ENCODE results near the gene ADIPOQ. TPM values are rescaled to one million over a fixed set of nuclear protein-coding genes. Genes with fewer than 3 reads are reported as not detected.

ADIPOQ gene
- total and polyA plus RNA-seq, 4 donors, result 0.02 TPM; not detected in 3

- no peak overlapping the region for H3K27ac ChIP-seq (ENCODE audit: low read depth in 1 of 2, low read length in 2 of 2)
- H3K9me3 ChIP-seq (ENCODE audit: control insufficient read depth in 4 of 4, low read length in 3 of 4), result no peaks in the 10 kb centered on the region
- no peak overlapping the region for H3K4me3 ChIP-seq (ENCODE audit: low read depth in 1 of 3, low read length in 3 of 3)
- no peak overlapping the region for H3K9ac ChIP-seq (ENCODE audit: low read depth in 1 of 2, low read length in 2 of 2)
- WGBS, result 92% methylated on average over 1 of the region's 1 CpG
- no peaks in the 10 kb centered on the region for H3K27me3 ChIP-seq (ENCODE audit: control insufficient read depth in 4 of 4, insufficient read depth in 4 of 4, low read length in 3 of 4)
- no peaks in the 10 kb centered on the region for H3K4me1 ChIP-seq (ENCODE audit: control insufficient read depth in 4 of 4, insufficient read depth in 4 of 4, low read length in 3 of 4)
- TF ChIP-seq REST (IDR thresholded peaks at IDR 0.05), result no peak
- no peak for TF ChIP-seq HNF4A (conservative IDR thresholded peaks at IDR 0.05)
- TF ChIP-seq YY1 (IDR thresholded peaks at IDR 0.05), result no peak
- TF ChIP-seq FOXA2 (IDR thresholded peaks at IDR 0.05), result no peak
- no peak for TF ChIP-seq FOXA1 (IDR thresholded peaks at IDR 0.05)
- no peak for TF ChIP-seq JUND (IDR thresholded peaks at IDR 0.05)
- no peak for TF ChIP-seq RAD21 (IDR thresholded peaks at IDR 0.05)
- no peak for TF ChIP-seq GABPA (IDR thresholded peaks at IDR 0.05 in 1 of 2, conservative IDR thresholded peaks at IDR 0.05 in 1 of 2)
- TF ChIP-seq MAX (IDR thresholded peaks at IDR 0.05), result no peak
- TF ChIP-seq EGR1 (IDR thresholded peaks at IDR 0.05; ENCODE audit: low read depth in 2 of 2), result no peak
- no peak for TF ChIP-seq RXRA (IDR thresholded peaks at IDR 0.05)
- TF ChIP-seq NR2F2 (IDR thresholded peaks at IDR 0.05), result no peak
- TF ChIP-seq CTCF (IDR thresholded peaks at IDR 0.05; ENCODE audit: low read depth, low read length, missing input control), result no peak
- H3K36me3 ChIP-seq (ENCODE audit: control insufficient read depth in 4 of 4, insufficient read depth in 3 of 4, low read depth in 1 of 4, low read length in 3 of 4), result no peaks in the 10 kb centered on the region
- DNase-seq (ENCODE audit: low spot score), result no peak
Observed at GRCh38 chr3:186815435-186815834, 27.1 kb upstream of the ADIPOQ start.

GRCh38 chr3:186818516-186818915, 24.0 kb upstream of the ADIPOQ start:
- no peaks in the 10 kb centered on the region for H3K27me3 ChIP-seq (ENCODE audit: control insufficient read depth in 4 of 4, insufficient read depth in 4 of 4, low read length in 3 of 4)
- no peaks in the 10 kb centered on the region for H3K36me3 ChIP-seq (ENCODE audit: control insufficient read depth in 4 of 4, insufficient read depth in 3 of 4, low read depth in 1 of 4, low read length in 3 of 4)
- no peak for TF ChIP-seq MAX (IDR thresholded peaks at IDR 0.05)
- no peak for TF ChIP-seq CTCF (IDR thresholded peaks at IDR 0.05; ENCODE audit: low read depth, low read length, missing input control)
- WGBS, result 96% methylated on average over 5 of the region's 5 CpGs
- no peak for DNase-seq (ENCODE audit: low spot score)
- no peaks in the 10 kb centered on the region for H3K9me3 ChIP-seq (ENCODE audit: control insufficient read depth in 4 of 4, low read length in 3 of 4)
- H3K4me1 ChIP-seq (ENCODE audit: control insufficient read depth in 4 of 4, insufficient read depth in 4 of 4, low read length in 3 of 4), result no peaks in the 10 kb centered on the region
- H3K4me3 ChIP-seq (ENCODE audit: low read depth in 1 of 3, low read length in 3 of 3), result no peak overlapping the region
- no peak overlapping the region for H3K9ac ChIP-seq (ENCODE audit: low read depth in 1 of 2, low read length in 2 of 2)
- H3K27ac ChIP-seq (ENCODE audit: low read depth in 1 of 2, low read length in 2 of 2), result no peak overlapping the region

All from liver (tissue), 9 donors.